IPS DF 4.7 (cell line): ENCODE data around the gene EIF2D.
"Not testable (repeated sequence)": the region's sequence is repeated elsewhere in the genome, so short reads cannot be mapped to it uniquely, and the experiment has no call there.

Experiments
- DNase-seq: peaks from one replicate; pipeline ENCODE4 v3.0.0-alpha.2; 2013; ENCODE audit warnings: low spot score; ENCODE audit errors: extremely low read depth

Gene EIF2D, protein sequence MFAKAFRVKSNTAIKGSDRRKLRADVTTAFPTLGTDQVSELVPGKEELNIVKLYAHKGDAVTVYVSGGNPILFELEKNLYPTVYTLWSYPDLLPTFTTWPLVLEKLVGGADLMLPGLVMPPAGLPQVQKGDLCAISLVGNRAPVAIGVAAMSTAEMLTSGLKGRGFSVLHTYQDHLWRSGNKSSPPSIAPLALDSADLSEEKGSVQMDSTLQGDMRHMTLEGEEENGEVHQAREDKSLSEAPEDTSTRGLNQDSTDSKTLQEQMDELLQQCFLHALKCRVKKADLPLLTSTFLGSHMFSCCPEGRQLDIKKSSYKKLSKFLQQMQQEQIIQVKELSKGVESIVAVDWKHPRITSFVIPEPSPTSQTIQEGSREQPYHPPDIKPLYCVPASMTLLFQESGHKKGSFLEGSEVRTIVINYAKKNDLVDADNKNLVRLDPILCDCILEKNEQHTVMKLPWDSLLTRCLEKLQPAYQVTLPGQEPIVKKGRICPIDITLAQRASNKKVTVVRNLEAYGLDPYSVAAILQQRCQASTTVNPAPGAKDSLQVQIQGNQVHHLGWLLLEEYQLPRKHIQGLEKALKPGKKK

DNA sequence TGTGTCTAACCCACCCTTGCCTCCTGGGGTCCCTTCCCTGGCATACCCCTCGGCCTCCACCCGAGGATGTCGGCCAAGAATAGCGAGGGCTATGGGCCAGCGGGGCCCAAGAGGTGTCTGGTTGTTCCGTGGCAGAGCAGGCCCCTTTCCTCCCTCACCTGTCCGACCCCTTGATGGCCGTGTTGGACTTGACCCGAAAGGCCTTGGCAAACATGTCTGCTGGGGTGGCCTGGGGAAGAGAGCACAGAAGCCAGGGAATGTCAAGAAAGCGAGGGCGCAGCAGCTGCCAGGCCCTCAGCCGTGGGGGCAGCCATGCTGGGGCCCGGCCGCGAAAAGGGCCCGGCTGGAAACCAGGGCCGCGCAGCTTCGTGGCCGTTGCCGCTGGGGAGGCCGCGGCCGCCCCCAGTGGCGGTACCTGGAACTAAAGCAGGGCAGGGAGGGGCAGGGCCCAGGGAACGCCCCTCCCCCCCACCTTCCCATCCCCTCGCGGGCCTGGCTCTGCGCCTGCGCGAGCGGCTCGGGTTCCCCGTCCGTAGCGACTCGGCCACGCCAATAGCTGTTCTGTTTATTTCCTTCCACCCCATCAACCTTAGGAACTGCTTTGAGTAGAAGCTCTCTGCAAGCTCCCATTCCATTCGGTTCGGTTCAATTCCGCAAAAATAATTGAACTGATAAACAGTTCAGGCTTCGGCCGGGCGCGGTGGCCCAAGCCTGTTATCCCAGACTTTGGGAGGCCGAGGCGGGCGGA is at the start of gene EIF2D:
Gene EIF2D, minus strand, starts transcription at position 337 of the 748 bp plus-strand sequence. Its CDS starts 123 bp downstream, at position 214.
- no peak for DNase-seq

DNA sequence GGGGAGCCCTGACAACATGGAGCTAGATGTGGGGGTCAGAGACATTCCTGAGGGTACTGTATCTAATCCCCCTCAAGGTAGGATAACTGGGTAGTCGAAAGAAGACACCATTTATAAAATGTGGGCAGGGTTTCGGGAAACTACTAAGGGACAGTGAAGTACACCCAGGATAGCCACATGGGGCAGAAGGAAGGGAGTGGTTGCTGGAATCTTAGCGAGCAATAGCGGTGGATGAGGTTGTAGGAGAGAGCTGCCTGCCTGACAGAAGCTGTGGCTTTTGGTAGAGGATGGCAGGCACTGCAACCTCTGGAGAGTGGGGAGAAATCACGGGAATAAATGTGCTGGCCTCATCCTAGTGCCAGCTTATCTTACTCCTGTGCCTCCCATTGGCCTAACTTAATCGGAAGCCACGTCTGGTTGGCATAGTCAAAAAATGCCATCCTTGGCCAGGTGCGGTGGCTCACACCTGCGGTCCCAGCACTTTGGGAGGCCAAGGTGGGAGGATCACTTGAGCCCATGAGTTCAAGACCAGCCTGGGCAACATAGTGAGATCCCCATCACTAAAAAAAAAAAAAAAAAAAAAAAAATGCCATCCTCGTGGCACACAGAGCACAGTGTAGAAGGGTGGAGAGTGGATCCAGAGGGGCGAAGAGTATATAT is 49.0 kb upstream of the EIF2D start:
- no peak for DNase-seq

DNA sequence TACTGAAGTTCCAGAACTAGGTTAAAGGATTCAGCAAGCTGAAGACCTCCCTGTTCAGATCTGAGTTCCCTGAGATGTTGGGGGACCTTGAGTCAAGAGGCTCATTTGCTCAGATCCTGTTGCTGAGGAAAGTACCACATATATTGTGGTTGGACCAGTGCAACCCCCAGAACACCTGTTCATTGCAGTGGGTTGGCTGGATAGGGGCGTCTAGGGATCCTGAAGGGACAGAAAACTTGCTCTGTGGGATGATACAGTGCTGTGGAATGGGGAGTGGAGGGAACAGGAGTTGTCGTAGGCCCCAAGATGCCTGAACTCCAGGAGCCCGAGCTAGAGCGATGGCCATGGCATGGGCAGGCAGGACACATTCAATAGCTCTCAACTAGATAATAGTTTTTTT is 47.9 kb upstream of the EIF2D start:
- no peak for DNase-seq

DNA sequence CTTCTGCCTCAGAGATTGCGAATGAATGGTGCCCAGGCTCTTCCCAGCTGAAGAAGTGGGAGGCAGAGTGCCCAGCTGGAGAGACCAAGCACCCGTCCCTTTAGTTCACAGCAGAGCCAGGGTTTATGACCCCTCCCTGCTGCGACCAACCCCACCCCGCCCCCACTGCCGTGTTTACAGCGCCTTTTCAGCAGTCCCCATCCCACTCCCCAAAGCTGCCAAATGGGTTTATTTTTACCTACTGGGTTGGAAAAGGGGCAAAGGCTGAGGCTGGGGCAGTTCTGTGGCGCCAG is 46.7 kb upstream of the EIF2D start:
- no peak for DNase-seq

DNA sequence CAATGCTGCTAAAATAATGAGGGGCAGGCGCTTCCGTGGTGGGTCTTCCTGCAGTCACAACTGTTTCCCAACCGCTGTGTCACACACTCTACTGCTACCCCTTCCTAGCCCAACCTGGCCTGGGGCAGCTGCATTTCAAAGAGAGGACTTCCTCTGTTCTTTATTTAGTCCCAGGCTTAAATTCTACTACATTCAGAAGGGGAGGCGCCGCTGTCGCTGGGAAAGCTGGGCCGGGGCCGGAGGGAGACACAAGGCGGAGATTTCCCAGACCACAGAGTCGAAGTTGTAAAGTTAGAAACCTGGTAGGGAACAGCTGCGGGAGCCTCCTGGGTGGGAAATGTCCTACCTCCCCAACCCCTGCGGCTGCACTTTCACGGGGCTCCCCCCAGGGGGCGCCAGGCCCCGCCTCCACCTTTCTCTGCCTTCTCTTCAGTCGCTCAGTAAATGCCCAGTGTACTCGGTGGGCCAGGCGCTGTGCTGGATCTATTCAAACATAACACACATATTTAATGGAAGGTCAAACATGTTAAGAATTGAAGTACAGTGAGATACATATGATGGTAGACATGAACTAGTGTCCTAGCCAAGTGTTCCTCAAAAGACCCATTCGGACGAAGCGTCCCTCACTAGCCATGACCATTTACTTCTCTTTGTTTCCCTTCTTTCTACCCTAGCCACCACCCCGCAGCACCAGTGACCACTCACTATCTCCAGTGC is 46.2 kb upstream of the EIF2D start:
- no peak for DNase-seq

DNA sequence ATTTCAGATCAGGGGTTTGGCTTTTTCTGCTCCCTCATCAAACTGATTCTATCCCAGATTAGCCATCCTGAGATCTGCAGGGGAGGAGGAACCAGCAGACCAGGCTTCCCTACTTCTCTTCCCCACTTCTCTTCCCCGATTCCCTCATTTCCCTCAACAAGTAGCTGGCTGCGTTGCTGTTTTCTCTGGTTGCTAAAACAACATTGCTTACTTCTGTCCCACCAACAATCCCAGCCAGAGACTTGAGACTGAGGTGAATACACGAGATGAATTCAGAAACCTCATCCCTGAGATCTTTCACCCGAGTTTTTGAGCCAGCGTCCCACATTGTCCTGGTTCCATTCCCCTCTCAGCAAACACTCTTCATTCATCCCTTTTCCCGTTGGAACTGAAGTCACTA is 45.5 kb upstream of the EIF2D start:
- DNase-seq = no peak

DNA sequence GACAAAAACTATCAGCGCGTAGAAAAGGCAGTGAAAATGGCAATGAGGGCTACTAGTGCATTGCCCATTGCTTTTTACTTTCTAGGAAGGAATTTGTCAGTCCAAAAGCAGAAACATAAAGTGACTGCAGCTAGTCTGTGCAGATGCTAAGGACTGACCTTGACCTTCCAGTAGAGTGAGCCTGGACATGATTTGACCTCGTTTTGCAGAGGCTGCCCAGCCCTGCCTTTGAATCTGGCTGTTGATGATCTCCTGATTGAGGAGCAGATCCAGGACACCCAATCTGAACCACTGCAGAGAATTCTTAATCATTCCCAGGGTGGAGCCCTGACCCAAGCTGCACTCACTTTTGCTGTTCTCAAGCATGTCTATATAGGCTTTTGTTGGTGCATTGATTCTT is 44.7 kb upstream of the EIF2D start:
- no peak for DNase-seq

DNA sequence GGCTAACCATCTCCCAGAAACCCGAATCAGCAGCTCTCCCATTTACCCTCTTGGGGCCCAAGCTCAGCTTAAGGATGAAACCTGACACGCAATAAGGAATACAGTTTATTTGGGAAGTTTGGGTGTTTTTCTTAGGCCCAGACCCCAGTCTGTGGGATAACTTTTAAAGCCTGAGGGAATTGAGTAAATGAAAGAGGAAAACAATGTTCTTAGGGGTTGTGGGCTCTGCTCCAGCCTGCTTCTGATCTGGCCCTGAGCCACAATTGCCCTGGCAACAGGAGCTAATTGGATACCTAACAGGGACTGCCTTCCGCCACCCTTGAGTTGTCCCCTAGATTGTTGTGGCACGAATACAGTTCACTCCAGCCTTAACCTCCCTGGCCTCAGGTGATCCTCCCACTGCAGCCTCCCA is 43.2 kb upstream of the EIF2D start:
- DNase-seq = no peak

DNA sequence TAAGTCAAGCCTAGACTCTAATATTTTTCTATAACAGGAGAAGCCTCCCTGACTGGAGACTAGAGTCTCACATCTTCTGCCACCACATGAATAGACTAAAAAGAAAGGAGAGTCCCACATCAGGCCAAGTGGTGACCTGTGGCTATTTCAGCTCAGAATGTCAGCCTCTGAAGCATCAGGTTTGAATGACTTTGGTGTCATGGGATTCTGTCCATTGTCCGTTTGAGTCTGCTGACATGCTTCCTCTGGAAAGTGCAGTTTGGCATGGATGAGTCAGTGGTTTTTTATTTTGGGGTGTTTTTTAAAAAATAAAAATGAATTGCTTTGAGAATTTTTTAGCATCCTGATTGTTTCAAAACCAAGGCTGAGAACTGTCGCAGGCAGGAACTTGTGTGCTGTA is 42.6 kb upstream of the EIF2D start:
- no peak for DNase-seq

DNA sequence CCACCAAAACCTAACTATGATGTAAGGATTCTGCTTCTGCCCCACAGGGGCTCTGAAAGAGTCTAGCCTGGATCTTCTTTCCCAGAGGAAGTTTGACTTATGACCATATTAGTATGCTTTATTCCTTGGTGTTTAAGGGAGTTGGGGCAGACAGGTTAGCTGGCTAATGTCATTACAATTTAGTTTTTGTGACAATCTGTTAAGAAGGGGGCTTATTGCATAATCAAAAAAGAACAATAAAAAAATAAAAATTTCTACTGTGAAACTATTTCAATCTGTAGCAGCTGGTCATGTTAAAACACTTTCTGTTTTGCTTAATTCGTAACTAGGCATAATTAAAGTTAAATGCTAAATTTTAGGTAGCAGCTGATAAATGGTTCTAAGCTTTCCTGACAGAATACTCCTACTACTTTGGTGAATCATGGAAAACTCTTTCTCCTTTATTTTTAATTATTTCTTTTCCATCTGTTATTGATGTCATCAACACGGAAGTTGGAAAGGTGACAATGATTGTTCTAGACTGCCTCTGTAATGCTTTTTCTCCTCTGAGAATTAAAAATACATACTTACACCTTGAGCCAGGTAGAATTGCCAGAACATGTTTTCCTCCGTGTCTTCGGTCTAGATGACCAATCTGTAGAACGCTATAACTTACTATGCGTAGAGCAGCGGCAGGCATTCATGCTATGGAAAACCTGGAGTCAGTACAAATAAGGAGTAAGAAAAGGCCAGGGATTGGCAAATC is 41.6 kb upstream of the EIF2D start:
- no peak for DNase-seq

DNA sequence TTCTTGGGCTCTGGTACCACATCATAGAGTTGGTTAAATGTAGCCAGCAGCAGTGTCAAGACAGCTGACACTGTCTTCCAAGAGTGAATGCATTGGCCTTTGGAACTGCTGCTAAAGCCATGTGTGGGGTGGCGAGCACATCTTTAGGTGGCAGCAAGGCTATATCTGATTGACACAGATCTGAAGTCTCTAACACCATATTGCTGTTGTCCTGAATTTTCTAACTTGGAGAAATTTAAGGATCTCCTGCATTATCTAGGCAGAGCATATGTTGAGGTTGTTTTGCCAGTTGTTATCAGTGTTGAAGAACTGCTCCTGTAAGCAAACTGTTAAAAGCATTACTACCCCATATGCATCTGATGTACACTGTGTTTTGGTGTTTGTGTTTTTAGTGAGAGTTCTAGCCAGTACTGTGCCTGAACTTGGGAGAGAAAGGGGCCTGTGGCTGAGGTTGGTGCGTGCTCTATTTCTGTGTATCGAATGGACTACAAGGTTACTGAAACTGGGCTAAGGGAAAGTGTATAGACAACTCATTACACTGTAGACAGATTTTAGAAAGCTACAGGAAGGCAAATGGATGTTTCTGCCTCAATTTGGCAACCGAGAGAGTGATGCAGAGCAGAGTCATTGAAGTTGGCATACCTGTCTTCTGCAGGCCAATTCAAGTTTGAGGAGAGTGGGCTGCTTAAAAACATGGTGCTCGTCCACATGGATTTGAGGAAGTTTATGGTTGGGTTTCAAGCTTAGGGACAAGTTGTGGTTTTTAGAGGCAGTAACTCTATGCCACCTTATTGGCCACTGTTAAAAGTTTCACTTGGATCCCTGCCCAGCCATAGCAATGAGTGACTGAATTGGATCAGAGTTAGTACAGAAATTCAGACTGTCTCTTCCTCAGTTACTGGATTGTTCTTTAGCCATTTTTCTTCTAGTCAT is 40.0 kb upstream of the EIF2D start:
- DNase-seq = no peak

DNA sequence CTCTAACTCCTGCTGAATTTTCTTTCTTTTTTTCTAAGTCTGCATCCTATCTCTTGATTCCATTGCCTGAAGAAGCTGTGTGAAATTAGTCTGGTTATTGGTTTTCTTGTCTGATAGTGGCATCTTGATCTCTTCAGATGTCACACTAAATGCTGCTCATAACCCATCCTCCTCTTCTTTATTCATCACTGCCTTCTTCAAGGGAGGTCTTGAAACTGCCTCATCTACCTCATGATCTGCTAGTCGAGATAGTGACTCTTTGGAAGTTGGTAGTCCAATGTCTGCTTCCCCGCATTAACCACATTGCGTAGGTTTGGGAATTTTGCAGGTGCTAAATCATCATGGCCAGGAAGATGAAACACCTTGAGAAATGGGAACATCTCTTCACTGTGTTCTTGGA is 38.7 kb upstream of the EIF2D start:
- no peak for DNase-seq

DNA sequence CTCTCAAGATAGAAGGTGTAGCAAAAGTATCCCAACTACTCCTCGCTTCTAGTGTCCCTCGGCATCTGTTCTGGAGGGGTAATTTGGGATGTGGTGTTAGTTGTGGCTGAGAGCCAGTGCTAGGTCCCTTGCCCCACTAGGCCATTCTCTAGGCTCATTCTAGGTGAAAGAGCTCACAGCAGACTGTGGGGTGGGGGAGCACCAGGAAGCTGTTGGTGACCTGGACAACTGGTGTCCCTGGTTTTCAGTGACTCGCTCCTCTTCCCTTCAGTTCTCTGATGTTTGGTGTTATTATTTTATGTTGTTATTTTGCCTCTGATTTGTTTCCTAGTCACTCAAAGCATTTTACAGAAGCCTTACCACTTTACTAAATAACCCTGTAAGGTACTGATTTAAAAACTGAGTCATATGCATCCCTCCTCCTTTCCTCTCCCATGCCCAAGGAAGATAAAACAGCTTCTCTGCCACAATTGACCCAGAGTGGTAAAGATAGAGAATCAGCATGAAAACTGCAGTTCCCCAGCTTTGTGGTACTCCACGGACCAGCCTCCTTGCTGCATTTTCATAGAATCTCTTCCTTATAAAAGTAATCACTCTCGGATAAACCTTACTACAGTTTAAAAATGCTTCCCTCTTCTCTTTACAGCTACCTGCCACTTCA is 37.1 kb upstream of the EIF2D start:
- DNase-seq = no peak

DNA sequence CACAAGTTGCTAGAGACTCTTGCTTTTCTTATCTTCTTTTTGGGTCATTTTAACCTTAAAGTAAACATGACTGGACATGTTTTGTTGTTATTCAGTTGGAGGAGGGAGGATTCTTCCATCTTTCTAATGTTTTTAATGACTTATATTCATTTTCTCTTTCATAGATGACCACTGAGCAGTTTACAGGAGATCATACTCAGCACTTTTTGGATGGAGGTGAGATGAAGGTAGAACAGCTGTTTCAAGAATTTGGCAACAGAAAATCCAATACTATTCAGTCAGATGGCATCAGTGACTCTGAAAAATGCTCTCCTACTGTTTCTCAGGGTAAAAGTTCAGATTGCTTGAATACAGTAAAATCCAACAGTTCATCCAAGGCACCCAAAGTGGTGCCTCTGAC is 35.0 kb upstream of the EIF2D start:
- DNase-seq = no peak

DNA sequence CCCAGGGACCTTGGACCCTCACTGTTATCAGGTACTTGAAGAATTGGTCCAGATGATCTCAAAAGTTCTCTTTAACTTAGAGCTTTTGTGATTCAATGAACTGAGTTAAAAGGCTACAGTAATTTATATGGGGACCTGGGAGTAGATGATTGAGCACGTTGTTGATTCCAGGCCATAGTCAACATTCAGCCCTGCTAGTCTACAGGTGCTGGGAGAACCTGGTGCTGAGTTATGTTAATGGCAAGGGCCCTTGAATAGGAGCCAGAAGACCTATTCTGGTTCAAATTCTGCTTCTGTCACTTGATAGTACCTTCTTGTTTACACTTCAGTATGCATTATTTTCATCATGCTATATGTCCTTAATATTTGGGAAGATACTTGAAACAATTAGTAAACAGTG is 34.2 kb upstream of the EIF2D start:
- no peak for DNase-seq

DNA sequence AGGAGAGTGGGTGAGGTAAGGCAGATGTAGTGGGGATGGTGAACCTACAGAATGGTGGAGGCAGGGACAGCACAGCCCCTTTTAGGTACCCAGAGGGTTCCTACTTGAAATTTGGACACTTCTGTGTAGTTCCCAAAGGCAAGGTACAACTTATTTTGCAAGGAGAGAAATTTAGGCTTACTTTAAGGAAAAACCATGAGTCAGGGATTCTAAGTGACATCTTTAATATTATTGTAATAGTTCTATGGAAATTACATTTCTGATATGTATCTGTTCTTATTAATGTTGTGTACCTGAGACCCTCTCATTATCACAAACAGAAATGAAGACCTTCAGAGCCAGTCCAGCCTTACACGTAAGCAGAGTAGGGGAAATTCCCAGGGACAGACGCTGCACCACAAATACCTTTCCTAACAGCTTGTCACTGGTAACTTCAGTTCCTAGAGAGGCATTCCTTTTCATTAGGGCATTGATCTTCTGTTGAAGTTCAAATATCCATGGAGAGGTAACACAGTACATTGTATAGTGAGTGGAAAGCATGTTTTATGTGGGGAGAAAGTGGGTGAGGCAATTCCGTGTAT is 30.9 kb upstream of the EIF2D start:
- DNase-seq = no peak

DNA sequence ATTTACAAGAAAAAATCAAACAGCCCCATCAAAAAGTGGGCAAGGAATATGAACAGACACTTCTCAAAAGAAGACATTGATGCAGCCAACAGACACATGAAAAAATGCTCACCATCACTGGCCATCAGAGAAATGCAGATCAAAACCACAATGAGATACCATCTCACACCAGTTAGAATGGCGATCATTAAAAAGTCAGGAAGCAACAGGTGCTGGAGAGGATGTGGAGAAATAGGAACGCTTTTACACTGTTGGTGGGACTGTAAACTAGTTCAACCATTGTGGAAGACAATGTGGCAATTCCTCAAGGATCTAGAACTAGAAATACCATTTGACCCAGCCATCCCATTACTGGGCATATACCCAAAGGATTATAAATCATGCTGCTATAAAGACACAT is 29.8 kb upstream of the EIF2D start:
- DNase-seq = not testable (repeated sequence)

DNA sequence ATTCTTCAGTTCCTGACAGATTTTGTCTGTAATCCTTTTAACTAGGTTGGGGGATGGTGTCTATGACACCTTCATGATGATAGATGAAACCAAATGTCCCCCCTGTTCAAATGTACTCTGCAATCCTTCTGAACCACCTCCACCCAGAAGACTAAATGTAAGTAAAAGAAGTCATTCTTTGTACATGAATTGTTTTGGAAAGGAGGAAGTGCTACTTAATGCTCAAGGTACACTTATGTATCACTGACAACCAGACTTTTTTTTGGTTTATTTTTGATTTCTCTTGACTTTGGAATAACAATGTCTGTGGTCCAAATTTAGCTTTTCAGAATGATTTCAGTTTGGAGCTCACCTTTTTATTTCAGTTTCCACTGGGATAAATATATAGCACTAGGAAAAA is 25.3 kb upstream of the EIF2D start:
- DNase-seq = no peak

DNA sequence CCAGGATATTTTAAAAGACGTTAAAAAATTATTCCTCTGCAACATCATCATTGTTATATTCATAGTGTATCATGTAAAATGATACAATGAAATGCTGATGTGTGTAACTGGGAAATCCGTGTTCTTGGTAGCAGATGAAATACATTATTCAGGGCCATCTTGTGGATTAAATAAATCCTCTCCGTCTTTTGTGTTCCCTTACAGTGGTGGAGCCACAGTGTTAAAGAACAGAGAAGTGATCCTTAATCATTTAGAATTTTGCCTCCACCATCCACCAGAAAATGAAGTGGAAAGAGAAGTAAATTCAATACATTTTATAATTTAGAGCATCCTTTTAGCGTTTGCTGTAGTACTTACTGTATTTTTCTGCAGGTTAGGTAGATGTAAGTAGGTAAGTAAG is 24.4 kb upstream of the EIF2D start:
- DNase-seq = no peak
